Measurements from ENCODE around the gene FAM228B.
"Not testable (repeated sequence)": the region's sequence is repeated elsewhere in the genome, so short reads cannot be mapped to it uniquely, and the experiment has no call there.

FAM228B gene

DNA sequence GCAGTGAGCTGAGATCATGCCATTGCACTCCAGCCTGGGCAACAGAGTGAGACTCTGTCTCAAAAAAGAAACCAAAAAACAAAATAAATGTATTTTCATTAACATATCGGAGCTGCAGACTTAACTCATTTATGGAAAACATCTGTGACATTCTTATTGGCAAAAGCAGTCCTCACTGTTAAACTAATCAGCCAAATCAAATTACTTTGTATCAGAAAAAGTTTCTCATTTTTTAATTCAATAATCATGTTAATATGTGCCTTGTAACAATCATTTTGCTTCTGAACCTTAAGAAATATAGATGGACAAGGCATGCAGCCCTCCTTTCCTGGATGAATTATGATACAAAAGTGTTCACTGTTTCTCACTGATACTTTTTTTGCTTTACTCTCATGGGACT, 20.6 kb upstream of the FAM228B start:
- no peak for DNase-seq (ENCODE audit: low read depth)

DNA sequence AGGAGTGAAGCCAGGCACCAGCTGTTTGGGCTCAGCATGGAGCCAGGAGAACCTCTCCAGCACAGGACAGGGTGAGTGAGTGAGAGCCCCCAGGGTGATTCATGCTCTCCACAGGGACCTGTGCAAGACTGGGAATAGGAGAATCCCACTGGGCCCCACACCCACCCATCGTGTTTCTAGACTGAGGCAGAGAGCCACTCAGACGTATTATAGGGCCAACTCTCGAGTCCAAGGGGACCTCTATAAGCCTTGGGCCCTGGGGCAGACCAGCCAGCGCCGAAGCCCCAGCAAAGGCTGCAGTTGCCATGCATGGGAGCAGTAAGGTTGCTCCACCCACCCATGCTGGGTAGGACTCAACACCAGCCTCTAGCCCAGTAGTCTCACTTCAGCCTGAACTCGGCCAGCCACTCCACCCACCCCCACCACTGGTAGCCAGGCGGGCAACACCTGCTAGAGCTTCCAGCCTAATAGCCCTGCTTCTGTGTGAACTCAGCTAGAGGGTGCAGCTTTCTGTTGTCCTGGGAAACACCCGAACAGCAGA, 19.1 kb upstream of the FAM228B start:
- no peak for DNase-seq (ENCODE audit: low read depth)

- no peak for DNase-seq (ENCODE audit: low read depth)
Observed at GRCh38 chr2:24104906-24105305, 18.4 kb upstream of the FAM228B start.

DNA sequence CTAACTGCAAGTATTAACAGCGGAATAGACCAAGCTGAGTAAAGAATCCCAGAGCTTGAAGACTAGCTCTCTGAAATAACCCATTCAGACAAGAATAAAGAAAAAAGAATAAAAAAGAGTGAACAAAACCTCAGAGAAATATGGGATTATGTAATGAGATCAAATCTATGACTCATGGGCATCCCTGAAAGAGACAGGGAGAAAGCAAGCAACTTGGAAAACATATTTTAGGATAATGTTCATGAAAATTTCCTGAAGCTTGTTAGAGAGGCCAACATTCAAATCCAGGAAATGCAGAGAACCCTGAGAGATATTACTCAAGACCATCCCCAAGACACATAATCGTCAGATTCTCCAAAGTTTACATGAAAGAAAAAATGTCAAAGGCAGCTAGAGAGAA, 17.5 kb upstream of the FAM228B start:
- DNase-seq (ENCODE audit: low read depth) = no peak

- no peak for DNase-seq (ENCODE audit: low read depth)
Observed at GRCh38 chr2:24106786-24107185, 16.5 kb upstream of the FAM228B start.

DNA sequence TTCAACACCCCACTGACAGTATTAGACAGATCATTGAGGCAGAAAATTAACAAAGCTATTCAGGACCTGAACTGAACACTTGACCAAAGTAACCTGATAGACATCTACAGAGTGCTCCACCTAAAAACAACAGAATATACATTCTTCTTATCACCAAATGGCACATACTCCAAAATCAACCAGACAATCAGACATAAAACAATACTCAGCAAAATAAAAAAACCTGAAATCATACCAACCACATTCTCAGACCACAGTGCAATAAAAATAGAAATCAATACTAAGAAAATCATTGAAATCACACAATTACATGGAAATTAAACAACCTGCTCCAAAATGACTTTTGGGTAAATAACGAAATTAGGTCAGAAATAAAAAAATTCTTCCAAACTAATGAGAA, 15.9 kb upstream of the FAM228B start:
- DNase-seq (ENCODE audit: low read depth) = no peak

GRCh38 chr2:24109431-24109830, 13.8 kb upstream of the FAM228B start:
- DNase-seq (ENCODE audit: low read depth) = not testable (repeated sequence)

- no peak for DNase-seq (ENCODE audit: low read depth)
Observed at GRCh38 chr2:24110660-24111303, 12.5 kb upstream of the FAM228B start.

- no peak for DNase-seq (ENCODE audit: low read depth)
Observed at GRCh38 chr2:24111407-24111901, 11.8 kb upstream of the FAM228B start.

DNA sequence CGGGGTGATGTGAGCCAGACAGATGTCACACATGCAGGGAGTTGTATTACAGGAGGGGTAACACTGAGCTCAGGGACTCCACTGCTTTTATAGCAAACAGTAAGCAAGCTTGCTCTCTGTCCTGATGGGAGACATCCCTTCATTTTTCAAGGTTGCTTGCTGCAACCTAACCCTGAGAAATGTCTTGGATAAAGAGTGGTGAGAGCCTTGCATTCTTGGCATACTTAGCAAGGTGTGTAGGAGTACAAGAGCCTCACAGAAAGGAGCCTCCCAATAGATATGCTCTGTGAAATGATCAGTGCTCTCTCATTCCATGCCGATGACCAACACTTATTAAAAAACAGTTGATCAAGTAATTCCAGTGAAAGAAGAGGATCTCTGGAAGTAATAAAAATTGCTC, 8.2 kb upstream of the FAM228B start:
- DNase-seq (ENCODE audit: low read depth) = no peak

DNA sequence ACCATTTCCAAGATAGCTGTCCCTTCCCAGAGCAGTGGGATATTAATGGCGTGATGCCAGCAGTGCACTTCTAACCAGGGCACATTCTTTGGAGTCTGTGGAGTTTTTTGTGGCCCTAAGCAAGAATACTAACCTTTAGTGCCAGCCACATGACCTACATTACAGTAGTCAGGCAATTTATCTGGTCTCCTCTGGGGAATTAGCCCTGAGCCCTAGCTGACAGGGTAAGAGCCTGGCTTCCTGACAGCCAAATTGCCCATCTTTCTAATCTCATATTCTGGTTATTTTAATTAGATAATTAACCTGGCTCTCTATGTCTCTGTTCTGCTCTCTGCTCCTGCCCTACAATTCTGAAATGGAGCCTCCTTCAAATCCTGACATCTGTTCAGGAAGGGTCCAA, 5.4 kb upstream of the FAM228B start:
- no peak for DNase-seq (ENCODE audit: low read depth)

- no peak for DNase-seq (ENCODE audit: low read depth)
Observed at GRCh38 chr2:24121066-24121465, 2.2 kb upstream of the FAM228B start.

- no peak for DNase-seq (ENCODE audit: low read depth)
Observed at GRCh38 chr2:24121469-24121868, 1.8 kb upstream of the FAM228B start.

DNA sequence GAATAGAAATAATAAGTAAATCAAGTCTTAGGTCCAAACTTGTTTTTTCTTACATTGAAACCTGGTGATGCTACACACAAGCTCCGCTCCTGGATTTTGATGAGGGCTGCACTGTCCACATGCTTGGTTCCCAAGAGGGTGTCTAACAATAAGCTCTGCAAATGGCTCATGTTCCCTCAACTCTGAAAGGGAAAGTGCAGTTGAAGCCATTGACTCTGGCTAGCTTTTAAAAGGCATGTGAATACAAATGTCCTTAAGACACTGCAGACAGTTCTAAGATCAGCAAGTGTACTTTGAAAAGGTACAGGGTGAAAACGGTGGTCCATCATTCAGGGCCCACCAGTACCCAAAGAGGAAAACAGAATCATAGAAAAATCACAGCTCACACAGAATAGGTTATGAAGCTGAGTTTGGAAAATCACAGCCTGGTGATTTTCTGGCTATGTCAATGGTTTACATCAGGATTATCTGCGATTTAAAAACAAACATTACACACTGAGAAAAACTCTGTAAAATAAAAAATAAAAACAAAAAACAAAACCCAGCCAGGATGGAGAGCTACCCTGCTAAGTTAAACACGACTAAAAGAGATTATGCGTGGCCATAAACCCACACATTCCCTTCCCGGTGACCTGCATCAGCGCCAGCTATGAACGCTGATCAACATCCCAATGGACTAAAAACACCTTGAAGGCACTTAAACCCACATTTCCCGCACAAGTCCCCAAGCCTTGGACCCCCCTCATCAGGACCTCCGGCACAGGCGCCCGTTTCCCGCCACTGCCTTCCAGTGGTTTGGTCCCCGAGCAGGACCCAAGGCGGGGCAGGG, 689 bp upstream of the FAM228B start:
- no peak for DNase-seq (ENCODE audit: low read depth)

- no peak for DNase-seq (ENCODE audit: low read depth)
Observed at GRCh38 chr2:24123922-24124580, 782 bp downstream of the FAM228B start.

DNA sequence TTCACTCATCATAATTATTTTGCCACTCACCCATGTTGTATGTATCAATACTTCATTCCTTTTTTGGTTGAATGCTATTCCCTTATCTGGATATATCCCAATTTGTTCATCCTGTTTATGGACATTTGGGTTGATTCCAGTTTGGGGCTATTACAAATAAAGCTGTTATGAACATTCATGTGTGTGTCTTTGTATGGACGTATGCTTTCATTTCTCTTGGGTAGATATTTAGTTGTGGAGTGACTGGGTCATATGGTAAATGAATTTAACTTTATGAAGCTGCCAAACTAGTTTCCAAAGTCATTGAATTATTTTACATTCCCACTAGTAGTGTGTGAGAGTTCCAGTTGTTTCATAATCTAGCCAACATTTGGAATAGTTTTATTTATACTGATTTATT, 2.7 kb downstream of the FAM228B start:
- DNase-seq (ENCODE audit: low read depth) = no peak

GRCh38 chr2:24132543-24132942, 9.3 kb downstream of the FAM228B start:
- no peak for DNase-seq (ENCODE audit: low read depth)

DNA sequence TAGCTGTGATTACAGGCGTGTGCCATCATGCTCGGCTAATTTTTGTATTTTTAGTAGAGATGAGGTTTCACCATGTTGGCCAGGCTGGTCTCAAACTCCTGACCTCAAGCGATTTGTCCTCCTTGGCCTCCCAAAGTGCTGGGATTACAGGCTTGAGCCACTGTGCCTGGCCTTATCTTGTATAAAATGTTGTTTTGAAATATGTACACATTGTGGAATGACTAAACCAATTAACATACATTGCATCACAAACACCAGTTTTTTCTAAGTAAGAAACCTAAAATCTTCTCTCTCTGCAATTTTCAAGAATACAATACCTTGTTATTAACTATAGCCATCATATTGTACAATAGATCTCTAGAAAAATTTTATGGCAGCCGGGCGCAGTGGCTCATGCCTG, 17.0 kb downstream of the FAM228B start:
- DNase-seq (ENCODE audit: low read depth) = not testable (repeated sequence)

- no peak for DNase-seq (ENCODE audit: low read depth)
Observed at GRCh38 chr2:24147364-24147763, 24.1 kb downstream of the FAM228B start.

GRCh38 chr2:24152413-24153197, 29.3 kb downstream of the FAM228B start:
- no peak for DNase-seq (ENCODE audit: low read depth)

DNA sequence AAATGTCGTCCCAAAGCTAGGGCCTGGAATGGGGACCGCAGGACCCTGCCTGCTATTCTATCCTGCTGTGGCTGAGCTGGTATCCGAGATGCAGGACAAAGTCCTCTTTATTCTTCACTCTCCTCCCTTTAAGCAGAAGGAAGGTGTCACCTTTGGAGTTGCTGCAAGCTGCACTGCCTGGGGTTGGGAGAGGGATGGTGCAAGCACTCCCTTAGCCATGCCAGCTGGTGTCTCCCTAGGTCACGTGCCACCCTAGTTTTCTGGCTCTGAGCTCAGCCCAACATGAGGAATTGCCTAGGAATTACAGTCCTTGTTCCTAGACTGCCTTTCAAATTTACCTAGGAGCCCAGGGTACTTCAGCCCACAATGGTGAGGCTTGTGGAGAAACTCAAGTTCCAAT, 30.2 kb downstream of the FAM228B start:
- no peak for DNase-seq (ENCODE audit: low read depth)

GRCh38 chr2:24158131-24158530, 34.9 kb downstream of the FAM228B start:
- DNase-seq (ENCODE audit: low read depth) = no peak
